HG03469 (cell line): ENCODE data around the gene MUC2.

Experiments
- ATAC-seq: cut with Tn5 transposase; IDR thresholded peaks from one replicate; pipeline ENCODE4 v1.9.1; 2021; ENCODE audit warnings: mild to moderate bottlenecking, moderate library complexity, moderate number of reproducible peaks; ENCODE audit not compliant: unreplicated experiment

MUC2 gene

DNA sequence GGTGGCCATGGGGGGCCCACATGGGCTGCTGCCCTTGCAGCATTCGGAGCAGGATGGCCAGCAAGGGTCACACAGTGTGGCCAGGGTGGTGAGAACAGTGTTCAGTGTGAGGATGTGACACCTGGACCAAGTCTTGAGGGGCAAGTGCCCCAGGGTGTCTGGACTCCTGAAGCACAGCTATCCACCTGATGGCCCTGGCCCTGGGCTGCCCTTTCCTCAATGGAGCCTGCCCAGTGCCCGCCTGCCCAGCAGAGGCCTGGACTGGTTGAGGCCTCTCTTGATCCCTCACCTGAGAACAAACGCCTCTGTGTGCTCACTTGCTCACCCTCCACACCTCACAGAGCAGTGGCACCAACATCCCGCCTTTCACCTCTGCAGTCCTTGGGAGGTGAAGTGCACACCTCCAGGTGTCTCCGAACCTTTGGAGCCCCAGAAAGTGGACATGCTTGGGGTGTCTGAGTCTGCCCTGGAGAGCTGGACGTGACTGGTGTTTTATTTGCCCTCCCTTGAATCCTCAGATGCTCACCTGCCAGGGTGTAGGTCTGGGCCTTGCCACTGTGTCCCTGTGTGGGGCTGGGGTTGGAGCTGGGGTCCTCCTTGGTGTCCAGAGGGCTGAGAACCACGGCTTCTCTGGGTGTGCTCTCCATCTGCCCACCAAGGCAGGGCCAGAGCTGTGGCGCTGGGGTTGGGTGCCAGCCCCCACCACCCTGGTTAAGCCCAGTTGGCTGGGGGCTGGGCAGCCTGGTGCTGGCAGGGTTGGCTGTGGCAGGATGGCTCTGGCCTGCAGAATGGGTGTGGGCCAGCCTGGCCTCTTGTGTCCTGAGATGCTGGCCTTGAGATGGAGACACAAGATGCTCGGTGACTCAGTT lies 3.8 kb upstream of the MUC2 start:
- ATAC-seq, result no peak

DNA sequence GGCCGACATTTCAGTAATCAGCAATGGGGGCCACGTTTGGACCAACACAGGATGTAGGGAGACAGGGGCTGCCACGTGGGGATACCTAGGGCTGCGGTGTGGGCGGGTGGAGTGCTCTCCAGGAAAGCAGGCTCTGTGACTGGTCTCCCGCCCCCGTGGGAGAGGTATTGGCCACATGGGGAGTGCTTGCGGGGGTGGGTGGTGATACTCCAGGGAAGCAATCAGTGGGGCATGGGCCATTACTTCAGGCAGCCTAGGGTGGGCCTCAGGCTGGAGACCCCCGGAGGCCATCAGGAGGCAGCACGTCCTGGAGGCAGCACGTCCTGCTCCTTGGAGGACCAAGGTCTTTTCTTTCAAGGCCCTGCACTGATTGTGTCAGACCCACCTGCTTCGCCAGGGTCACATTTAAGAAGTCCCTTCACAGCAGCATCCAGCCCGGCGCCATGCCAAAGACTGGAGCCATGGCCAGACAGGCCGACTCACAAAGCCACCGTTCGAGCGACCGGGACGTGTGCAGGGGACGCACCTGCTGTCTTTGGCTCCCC lies 3.0 kb upstream of the MUC2 start:
- ATAC-seq, result no peak

DNA sequence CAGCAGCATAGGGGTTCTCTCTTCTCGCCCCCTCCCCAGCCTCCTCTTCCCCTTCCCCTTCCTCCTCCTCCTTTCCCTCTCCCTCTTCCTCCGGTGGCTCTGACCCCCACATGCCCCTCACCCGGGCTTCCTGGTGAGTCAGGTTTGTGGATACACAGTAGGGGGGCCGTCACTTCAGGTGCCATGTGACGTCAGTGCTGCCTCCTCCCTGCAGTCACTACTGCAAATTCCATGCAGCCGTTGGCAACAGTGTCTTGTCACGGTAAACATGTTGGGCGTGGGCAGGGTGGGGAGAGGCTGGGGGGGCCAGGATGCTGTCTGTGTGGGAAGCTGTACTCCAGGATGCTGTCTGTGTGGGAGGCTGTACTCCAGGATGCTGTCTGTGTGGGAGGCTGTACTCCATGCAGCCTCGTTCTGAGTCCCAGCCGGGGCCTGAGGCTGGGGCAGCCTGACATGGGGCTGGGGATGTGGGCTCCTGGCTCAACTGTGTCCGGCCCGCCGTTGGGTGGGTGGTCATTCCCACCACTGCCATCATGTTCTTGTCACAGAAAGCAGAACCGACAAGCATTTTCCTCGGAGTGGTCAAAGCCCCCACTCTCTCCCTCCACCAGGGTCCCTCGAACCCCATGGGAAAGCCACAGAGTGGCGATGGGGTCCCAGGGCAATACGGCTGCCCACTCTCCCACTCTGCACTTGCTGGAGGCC lies 2.4 kb upstream of the MUC2 start:
- ATAC-seq, result no peak

DNA sequence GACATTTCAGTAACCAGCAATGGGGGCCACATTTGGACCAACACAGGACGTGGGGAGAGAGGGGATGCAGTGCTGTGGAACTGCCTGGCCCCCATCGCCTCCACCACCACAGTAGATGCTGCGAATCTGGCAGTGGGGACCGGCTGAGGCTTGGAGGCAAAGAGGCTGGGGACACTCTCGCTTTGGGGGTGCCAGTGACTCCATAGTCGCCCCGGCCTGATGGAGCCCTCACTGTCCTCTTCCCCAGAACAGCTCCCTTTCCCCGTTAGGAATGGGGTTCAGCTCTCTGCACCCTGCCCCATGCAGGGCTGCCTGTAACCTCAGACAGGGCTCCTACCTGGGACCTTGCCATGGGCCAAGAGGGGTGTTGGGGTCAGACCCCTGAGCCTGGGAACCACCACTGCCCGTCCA lies 1.8 kb upstream of the MUC2 start:
- ATAC-seq, result no peak

DNA sequence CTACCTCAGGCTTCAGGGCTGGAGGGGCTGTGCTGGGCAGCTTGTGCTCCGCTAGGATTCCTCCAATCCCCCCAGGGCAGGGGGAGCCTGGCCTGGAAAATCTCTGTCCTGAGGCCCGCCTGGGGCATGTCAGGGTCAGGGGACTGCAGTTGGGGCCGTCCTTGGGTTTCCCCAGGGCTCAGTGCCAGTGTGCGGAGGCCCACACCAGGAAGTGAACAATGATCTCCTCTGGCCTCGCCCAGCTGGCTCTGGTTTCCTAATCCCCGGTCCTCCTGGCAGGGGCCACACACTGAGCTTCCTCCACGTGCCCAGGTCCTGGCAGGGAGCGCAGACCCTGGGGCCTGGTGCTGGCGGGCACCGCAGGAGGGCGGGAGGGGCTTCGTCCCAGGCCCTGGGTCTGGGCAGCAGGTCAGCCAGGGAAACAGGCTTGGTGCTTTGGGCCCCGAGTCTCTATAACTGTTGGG lies 1.4 kb upstream of the MUC2 start:
- ATAC-seq, result no peak

DNA sequence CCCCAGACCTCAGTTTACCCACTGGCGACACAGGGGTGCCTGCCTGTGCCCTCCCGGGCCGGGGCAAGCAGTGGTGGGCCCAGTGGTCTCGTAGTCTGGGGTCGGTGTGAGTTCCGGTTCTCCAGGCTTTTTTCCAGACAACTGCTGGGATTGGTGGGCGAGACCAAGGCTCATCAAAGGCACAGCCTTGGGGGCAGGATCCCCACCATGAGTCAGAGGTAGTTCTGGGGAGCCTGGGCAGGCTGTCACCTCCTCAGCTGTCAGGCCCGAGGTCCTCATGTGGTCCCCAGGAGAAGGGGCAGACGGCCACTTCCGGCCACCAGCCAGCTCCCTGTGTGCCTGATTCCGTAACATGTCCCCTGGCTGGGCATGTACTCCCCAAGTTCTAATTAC lies 827 bp upstream of the MUC2 start:
- no peak for ATAC-seq

DNA sequence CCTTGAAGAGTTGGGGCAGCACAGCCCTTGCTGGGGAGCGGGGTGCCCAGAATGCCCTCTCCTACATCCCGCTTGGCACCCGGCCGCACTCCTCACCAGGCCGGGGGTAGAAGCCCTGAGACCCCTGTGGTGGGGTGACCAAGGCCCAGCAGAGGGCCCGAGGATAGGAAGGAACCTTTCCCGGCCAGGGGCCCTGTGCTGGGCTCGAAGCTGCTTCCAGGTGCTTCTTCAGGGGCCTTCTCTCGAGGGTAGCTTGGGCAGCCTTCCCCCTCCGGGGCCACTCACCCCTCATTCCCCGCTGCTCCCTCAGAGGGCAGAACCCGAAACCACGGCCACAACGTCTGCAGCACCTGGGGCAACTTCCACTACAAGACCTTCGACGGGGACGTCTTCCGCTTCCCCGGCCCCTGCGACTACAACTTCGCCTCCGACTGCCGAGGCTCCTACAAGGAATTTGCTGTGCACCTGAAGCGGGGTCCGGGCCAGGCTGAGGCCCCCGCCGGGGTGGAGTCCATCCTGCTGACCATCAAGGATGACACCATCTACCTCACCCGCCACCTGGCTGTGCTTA lies 752 bp downstream of the MUC2 start:
- no peak for ATAC-seq

DNA sequence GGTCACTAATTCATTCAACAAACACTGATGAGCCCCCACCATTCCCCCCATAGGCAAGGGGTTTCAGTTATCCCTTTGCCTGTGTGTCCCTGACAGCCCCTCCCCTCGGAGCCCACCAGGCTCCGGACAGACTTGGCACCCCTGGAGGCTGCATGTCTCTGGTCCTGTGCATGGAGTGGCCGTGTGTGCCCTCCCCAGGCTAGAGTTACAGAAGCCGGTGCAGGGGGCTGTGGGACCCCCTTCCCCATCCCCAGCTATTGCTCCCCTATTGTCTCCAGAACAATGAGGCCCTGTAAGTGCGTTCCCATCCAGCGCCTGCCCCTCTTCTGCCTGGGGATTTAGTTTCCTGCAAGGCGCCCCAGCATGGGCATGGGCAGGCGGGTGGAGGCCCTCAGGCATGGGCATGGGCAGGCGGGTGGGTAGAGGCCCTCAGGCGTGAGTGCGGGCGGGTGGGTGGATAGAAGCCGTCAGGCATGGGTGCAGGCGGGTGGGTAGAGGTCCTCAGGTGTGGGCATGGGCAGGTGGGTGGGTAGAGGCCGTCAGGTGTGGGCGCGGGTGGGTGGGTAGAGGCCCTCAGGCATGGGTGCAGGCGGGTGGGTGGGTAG lies 1.5 kb downstream of the MUC2 start:
- ATAC-seq, result no peak

DNA sequence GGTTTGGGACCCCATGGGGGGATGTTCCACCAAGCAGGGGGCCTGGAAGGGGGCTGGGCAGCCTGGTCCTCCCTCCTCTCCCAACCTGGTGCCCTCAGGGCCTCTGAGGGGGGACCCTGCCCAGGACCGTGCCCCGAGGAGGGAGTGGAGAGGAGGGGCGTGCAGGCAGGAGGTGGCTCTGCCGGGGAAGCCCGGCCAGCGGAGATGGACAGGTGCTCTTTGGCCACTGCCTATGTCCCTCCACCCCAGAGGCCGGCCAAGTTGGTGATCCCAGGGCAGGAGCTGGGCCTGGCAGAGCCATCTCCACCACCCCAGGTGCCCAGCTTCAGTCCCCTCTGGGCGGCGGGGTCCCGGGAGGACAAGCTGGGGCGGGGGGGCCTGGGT lies 2.4 kb downstream of the MUC2 start:
- ATAC-seq, result no peak

DNA sequence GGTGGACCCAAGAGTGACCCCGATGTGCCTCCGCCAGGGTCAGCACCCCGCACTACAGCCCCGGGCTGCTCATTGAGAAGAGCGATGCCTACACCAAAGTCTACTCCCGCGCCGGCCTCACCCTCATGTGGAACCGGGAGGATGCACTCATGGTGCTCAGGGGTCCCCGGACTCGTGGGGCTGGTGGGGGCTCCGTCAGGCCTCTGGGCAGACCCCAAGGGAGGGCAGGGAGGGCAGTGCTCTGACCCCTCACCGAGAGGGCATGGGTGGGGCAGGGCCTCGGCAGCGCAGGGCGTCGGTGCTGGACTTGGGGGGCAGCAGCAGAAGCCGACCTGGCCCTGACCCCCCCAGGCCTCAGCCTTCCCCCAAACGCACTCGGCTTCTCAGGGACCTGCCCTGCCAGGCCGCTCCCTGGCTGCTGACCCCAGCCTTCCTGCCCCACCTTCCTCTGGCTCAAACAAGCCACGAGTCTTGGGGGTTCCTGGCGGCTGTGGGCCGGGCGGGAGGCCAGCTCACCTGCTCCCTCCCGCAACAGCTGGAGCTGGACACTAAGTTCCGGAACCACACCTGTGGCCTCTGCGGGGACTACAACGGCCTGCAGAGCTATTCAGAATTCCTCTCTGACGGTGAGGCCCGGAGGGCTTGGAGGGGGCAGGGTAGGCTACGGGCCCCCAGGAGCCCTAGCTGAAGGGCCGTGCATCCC lies 2.9 kb downstream of the MUC2 start:
- no peak for ATAC-seq

DNA sequence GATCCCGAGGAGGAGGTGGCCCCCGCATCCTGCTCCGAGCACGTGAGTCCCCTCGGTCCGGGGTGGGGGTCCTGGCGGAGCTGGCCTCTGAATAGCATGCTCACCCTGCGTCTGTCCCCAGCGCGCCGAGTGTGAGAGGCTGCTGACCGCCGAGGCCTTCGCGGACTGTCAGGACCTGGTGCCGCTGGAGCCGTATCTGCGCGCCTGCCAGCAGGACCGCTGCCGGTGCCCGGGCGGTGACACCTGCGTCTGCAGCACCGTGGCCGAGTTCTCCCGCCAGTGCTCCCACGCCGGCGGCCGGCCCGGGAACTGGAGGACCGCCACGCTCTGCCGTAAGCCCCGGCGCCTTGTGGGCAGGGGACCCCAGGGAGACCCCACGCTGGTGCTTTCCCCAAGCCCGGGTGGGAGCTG lies 3.5 kb downstream of the MUC2 start:
- no peak for ATAC-seq

DNA sequence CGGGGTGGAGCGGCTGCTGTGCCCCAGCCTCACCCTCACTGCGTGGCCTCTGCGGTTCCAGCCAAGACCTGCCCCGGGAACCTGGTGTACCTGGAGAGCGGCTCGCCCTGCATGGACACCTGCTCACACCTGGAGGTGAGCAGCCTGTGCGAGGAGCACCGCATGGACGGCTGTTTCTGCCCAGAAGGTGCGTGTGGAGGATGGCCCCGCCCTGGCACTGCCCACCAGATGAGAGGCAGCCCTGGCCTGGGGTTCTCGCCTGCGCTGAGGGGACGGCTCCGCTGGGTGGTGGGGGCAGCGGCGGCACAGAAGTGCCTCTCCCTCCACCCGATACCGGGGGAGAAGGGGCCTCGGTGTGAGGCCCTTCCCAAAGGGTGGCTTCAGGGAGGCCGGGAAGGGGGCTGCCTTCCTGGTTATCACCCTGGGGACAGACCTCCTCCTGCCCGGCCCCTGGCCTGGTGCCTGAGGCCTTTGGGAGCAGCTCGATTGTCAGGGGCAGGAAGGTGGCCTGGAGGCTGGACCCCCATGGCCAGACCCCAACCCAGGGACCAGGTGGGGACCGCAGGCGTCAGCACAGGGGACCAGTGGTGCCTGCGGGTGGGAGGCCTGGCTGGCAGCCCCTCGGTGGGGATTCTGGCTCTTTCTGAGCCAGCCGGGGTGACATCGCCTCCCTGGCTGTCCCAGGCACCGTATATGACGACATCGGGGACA lies 7.1 kb downstream of the MUC2 start:
- no peak for ATAC-seq

DNA sequence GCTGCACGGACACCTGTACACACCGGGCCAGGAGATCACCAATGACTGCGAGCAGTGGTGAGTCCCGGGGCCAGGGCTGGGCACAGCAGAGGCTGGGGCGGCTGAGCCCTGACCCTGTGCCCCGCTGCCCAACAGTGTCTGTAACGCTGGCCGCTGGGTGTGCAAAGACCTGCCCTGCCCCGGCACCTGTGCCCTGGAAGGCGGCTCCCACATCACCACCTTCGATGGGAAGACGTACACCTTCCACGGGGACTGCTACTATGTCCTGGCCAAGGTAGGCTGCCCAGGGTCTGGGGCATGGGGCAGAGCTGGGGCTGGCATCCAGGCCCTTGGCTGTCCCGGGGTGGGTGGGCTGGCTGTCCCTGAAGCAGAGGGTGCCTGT lies 7.7 kb downstream of the MUC2 start:
- no peak for ATAC-seq

DNA sequence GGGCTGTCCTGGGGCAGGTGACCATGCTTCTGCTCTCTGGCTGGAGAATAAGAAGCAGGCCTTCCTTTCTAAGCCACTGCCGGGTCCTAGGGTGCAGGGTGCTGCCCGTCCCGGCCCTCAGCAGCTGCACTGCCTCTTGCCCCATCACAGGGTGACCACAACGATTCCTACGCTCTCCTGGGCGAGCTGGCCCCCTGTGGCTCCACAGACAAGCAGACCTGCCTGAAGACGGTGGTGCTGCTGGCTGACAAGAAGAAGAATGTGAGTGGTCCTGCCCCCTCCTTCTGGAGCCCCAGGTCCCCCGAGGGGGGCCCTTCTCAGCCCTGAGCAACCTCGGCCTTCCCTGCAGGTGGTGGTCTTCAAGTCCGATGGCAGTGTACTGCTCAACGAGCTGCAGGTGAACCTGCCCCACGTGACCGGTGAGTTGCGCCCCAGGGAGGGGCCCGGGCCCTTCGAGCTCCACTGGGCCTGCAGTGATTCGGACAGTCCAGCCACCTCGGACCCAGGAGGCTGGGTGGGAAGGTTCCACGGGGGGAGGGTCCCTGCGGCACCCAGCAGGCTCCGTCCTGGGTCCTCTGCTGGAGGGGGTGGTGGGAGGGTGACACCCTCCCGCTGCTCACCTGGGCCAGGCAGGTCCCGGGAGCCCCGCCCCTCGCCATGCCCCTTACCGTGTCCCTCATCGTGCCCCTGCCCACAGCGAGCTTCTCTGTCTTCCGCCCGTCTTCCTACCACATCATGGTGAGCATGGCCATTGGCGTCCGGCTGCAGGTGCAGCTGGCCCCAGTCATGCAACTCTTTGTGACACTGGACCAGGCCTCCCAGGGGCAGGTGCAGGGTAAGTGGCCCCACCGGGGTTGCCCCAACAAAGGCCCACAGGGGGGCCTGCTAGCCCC lies 8.3 kb downstream of the MUC2 start:
- no peak for ATAC-seq

DNA sequence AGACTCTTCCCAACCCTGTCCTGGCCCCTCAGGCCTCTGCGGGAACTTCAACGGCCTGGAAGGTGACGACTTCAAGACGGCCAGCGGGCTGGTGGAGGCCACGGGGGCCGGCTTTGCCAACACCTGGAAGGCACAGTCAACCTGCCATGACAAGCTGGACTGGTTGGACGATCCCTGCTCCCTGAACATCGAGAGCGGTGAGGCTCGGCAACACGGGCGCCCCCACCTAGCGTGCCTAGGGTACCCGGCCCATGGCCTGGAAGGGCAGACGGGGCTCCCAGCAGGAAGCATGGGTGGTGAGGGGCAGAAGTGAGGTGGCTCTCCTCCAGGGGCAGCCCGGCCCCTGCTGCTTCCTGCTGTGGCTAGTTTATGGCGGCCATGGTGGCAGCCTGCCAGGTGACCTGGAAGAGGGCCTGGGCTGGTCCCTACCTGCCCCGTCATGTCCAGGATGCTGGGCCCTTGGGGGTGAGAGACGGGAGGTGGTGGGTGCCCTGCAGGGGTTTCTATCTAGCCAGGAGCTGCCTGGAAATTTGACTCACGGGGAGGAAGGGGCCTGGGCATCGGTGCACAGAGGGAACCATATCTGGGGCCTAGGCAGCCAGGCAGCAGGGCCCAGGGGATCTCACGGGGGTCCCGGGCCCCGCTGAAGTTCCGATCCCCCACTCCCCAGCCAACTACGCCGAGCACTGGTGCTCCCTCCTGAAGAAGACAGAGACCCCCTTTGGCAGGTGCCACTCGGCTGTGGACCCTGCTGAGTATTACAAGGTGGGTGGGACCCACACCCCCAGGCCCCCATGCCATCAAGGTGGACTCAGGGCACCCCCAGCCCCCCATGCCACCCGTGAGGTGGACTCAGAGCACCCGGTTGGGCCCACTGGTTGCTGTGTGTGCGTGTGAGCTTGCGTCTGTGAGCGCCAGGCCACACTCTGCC lies 9.2 kb downstream of the MUC2 start:
- no peak for ATAC-seq

DNA sequence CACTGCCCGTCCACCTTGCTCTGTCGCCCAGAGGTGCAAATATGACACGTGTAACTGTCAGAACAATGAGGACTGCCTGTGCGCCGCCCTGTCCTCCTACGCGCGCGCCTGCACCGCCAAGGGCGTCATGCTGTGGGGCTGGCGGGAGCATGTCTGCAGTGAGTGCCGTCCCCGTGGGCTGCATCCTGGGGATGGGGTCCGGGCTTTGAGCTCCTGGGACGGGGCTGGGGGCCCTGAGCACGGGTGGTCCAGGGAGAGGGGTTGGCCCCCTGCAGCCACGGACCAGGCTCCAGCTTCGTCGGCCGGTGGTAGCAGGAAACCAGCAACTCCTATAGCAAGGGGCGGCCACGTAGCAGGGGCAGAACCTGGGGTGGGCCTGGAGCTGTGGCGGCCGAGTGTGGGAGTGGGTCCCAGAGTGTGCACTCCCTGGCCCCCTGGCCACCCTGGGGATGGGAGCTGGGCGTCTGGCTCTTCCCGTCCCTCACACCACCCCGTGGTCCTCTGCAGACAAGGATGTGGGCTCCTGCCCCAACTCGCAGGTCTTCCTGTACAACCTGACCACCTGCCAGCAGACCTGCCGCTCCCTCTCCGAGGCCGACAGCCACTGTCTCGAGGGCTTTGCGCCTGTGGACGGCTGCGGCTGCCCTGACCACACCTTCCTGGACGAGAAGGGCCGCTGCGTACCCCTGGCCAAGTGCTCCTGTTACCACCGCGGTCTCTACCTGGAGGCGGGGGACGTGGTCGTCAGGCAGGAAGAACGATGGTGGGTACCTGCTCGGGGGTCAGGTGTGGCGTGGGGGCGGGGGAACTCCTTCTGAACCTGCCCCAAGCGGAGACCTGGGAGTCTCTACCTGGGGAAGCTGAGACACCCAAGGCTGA lies 10.1 kb downstream of the MUC2 start:
- ATAC-seq, result no peak
